Glutamatergic neuron (in vitro differentiated cells): ENCODE measurements around the gene TMEM242. TPM values are rescaled to one million over a fixed set of nuclear protein-coding genes. Genes with fewer than 3 reads are reported as not detected.
"Not testable (repeated sequence)": the region's sequence is repeated elsewhere in the genome, so short reads cannot be mapped to it uniquely, and the experiment has no call there.

Experiments used
- DNase-seq: peaks from one replicate; pipeline ENCODE4 v3.0.0; 2022
- H3K27ac Mint-ChIP-seq: one replicate; pipeline ENCODE4 v1.8.0; 2020; ENCODE audit warnings: mild to moderate bottlenecking, mixed read lengths, inconsistent platforms; ENCODE audit not compliant: unreplicated experiment
- H3K27me3 Mint-ChIP-seq: one replicate; pipeline ENCODE4 v1.8.0; 2020; ENCODE audit warnings: mild to moderate bottlenecking, moderate library complexity, mixed read lengths, inconsistent platforms; ENCODE audit not compliant: unreplicated experiment
- H3K36me3 Mint-ChIP-seq: one replicate; pipeline ENCODE4 v1.8.0; 2020; ENCODE audit warnings: mild to moderate bottlenecking, mixed read lengths, inconsistent platforms; ENCODE audit not compliant: unreplicated experiment
- H3K4me1 Mint-ChIP-seq: one replicate; pipeline ENCODE4 v1.8.0; 2020; ENCODE audit warnings: mild to moderate bottlenecking, low read depth, mixed read lengths, inconsistent platforms; ENCODE audit not compliant: unreplicated experiment
- H3K4me3 Mint-ChIP-seq: one replicate; pipeline ENCODE4 v1.8.0; 2020; ENCODE audit warnings: mild to moderate bottlenecking, mixed read lengths, inconsistent platforms; ENCODE audit not compliant: unreplicated experiment
- H3K9me3 Mint-ChIP-seq: one replicate; pipeline ENCODE4 v1.8.0; 2020; ENCODE audit warnings: mild to moderate bottlenecking, moderate library complexity, mixed read lengths, inconsistent platforms; ENCODE audit not compliant: unreplicated experiment
- CTCF ChIP-seq: fragments of 200-600 bp; sonication (generic); IDR thresholded peaks from one replicate; pipeline ENCODE4 v1.5.0; 2021; ENCODE audit not compliant: partially characterized antibody, unreplicated experiment
- total RNA-seq: library from RNA; stranded (reverse); fragmentation: NEBNext Ultra II Directional; extraction: Animal tissue kit (Norgen Biotek cat#: 25700); gene quantifications from one replicate; pipeline ENCODE4 v1.2.1, GENCODE V29; 2021; ENCODE audit not compliant: unreplicated experiment

The TMEM242 gene
- total RNA-seq, 1 donor from 2014 or later = 19.7 TPM

- no peak for DNase-seq
- Mint-ChIP-seq H3K4me3 (no peak overlapping the region), H3K27ac (no peak overlapping the region), H3K4me1 (no peaks in the 10 kb centered on the region), H3K9me3 (no peaks in the 10 kb centered on the region), H3K36me3 (no peaks in the 10 kb centered on the region), H3K27me3 (no peaks in the 10 kb centered on the region)
- no peak for TF ChIP-seq CTCF
Measured at GRCh38 chr6:157343732-157344131, 20.4 kb upstream of the TMEM242 start.

- Mint-ChIP-seq H3K27me3 (no peaks in the 10 kb centered on the region), H3K4me1 (no peaks in the 10 kb centered on the region), H3K9me3 (no peaks in the 10 kb centered on the region), H3K4me3 (no peak overlapping the region), H3K27ac (no peak overlapping the region), H3K36me3 (no peaks in the 10 kb centered on the region)
- TF ChIP-seq CTCF = no peak
- DNase-seq = no peak
Measured at GRCh38 chr6:157339432-157339831, 16.1 kb upstream of the TMEM242 start.

GRCh38 chr6:157337751-157338150, 14.4 kb upstream of the TMEM242 start:
- Mint-ChIP-seq H3K4me3 (no peak overlapping the region), H3K9me3 (no peaks in the 10 kb centered on the region), H3K27ac (no peak overlapping the region), H3K27me3 (no peaks in the 10 kb centered on the region), H3K36me3 (peaks cover under 1% of the 10 kb centered on the region), H3K4me1 (no peaks in the 10 kb centered on the region)
- no peak for DNase-seq
- no peak for TF ChIP-seq CTCF

- not testable (repeated sequence) for H3K27ac Mint-ChIP-seq, H3K27me3 Mint-ChIP-seq, H3K36me3 Mint-ChIP-seq, DNase-seq, H3K9me3 Mint-ChIP-seq, H3K4me3 Mint-ChIP-seq, H3K4me1 Mint-ChIP-seq
Measured at GRCh38 chr6:157337276-157337675, 14.0 kb upstream of the TMEM242 start.

GRCh38 chr6:157335829-157336228, 12.5 kb upstream of the TMEM242 start:
- Mint-ChIP-seq H3K4me1 (no peaks in the 10 kb centered on the region), H3K27me3 (no peaks in the 10 kb centered on the region), H3K4me3 (no peak overlapping the region), H3K27ac (no peak overlapping the region), H3K9me3 (no peaks in the 10 kb centered on the region), H3K36me3 (peaks cover 4% of the 10 kb centered on the region)
- DNase-seq = no peak
- no peak for TF ChIP-seq CTCF

- H3K27me3 Mint-ChIP-seq = peaks cover 4% of the 10 kb centered on the region
- no peaks in the 10 kb centered on the region for H3K9me3 Mint-ChIP-seq
- H3K27ac Mint-ChIP-seq = no peak overlapping the region
- H3K36me3 Mint-ChIP-seq = peaks cover 4% of the 10 kb centered on the region
- H3K4me3 Mint-ChIP-seq = no peak overlapping the region
- no peaks in the 10 kb centered on the region for H3K4me1 Mint-ChIP-seq
- no peak for DNase-seq
- TF ChIP-seq CTCF = no peak
Measured at GRCh38 chr6:157333956-157334355, 10.6 kb upstream of the TMEM242 start.
